A549 (cell line): ENCODE results near the gene ANTXR1. TPM values are rescaled to one million over a fixed set of nuclear protein-coding genes. Genes with fewer than 3 reads are reported as not detected.
"Not testable (repeated sequence)": the region's sequence is repeated elsewhere in the genome, so short reads cannot be mapped to it uniquely, and the experiment has no call there.

Experiments
- ATAC-seq, 2 experiments: fragments of 200-7000 bp in 1 of 2; fragments of >200 bp in 1 of 2; cut with Nextera tagmentation in 1 of 2; cut with Tn5 transposase in 1 of 2; 3 replicates each; pipeline versions ENCODE4 v1.8.0 to v1.9.1; 2018 to 2020; ENCODE audit warnings: mild to moderate bottlenecking in 1 of 2, moderate library complexity in 1 of 2
- CTCF ChIA-PET: fragments of 300-600 bp; sonication (Branson Sonifier 250); formaldehyde crosslinking; extraction: SDS; loops from one replicate; lab custom pipeline; 2021; ENCODE audit warnings: antibody characterized with exemption, inconsistent platforms; lab: Yijun Ruan, JAX
- POLR2A ChIA-PET: fragments of 350-600 bp; formaldehyde crosslinking; extraction: SDS; loops from one replicate; lab custom pipeline; 2021; ENCODE audit warnings: antibody characterized with exemption, inconsistent platforms; lab: Yijun Ruan, JAX
- DNase-seq, 2 experiments: peaks; one replicate each; pipeline versions ENCODE4 v3.0.0 to v3.0.0-alpha.2; 2011 to 2016; ENCODE audit warnings: low read depth in 1 of 2, low spot score in 1 of 2
- FAIRE-seq: peaks from 2 replicates; lab custom pipeline; 2011; peaks lifted over from hg19 to GRCh38; lab: Jason Lieb, UNC
- H3K27ac ChIP-seq, 2 experiments: fragments of >200 bp; sonication (Bioruptor Twin); formaldehyde crosslinking; 3 replicates each; pipeline ENCODE4 v1.5.1; 2016 to 2017
- H3K4me1 ChIP-seq: fragments of >200 bp; sonication (Bioruptor Twin); formaldehyde crosslinking; 3 replicates; pipeline ENCODE4 v1.6.1; 2016
- H3K4me2 ChIP-seq: fragments of >200 bp; sonication (Bioruptor Twin); formaldehyde crosslinking; 3 replicates; pipeline ENCODE4 v1.6.1; 2016
- H3K4me3 ChIP-seq: fragments of >200 bp; sonication (Bioruptor Twin); formaldehyde crosslinking; 3 replicates; pipeline ENCODE4 v1.5.1; 2016
- H3K9me3 ChIP-seq: fragments of >200 bp; sonication (Bioruptor Twin); formaldehyde crosslinking; 3 replicates; pipeline ENCODE4 v1.6.1; 2016
- BCL3 ChIP-seq: fragments of >200 bp; sonication (Bioruptor Twin); formaldehyde crosslinking; IDR thresholded peaks from 3 replicates; pipeline ENCODE4 v1.6.1; 2016
- CBX2 ChIP-seq: fragments of 200-600 bp; sonication (generic); IDR thresholded peaks from 2 replicates; pipeline ENCODE4 v1.6.1; 2016; ENCODE audit warnings: low read depth, mild to moderate bottlenecking, borderline replicate concordance
- CHD4 ChIP-seq: fragments of 200-600 bp; sonication (generic); IDR thresholded peaks from 2 replicates; pipeline ENCODE4 v1.6.1; 2016; ENCODE audit warnings: antibody characterized with exemption, mild to moderate bottlenecking, borderline replicate concordance
- EHMT2 ChIP-seq: fragments of 200-600 bp; sonication (generic); IDR thresholded peaks from 2 replicates; pipeline ENCODE4 v1.6.1; 2016; ENCODE audit warnings: antibody characterized with exemption, low read depth, mild to moderate bottlenecking, moderate library complexity
- EP300 ChIP-seq, 2 experiments: fragments of >200 bp; sonication (Bioruptor Twin); formaldehyde crosslinking; IDR thresholded peaks; 2 replicates in 1 of 2; 3 replicates in 1 of 2; pipeline ENCODE4 v1.6.1; 2016 to 2017
- HOXB5 ChIP-seq: fragments of 250-450 bp; sonication (Bioruptor Pico); IDR thresholded peaks from 2 replicates; pipeline ENCODE4 v1.5.0; 2020; ENCODE audit warnings: mild to moderate bottlenecking, moderate library complexity
- JUN ChIP-seq, 2 experiments: fragments of >200 bp; sonication (Bioruptor Twin); formaldehyde crosslinking; IDR thresholded peaks; 2 replicates in 1 of 2; 3 replicates in 1 of 2; pipeline ENCODE4 v1.6.1; 2016 to 2017
- KDM1A ChIP-seq: fragments of 200-600 bp; sonication (generic); IDR thresholded peaks from 2 replicates; pipeline ENCODE4 v1.6.1; 2016; ENCODE audit warnings: low read depth, mild to moderate bottlenecking
- KDM5A ChIP-seq: fragments of 200-600 bp; sonication (generic); IDR thresholded peaks from 2 replicates; pipeline ENCODE4 v1.6.1; 2016; ENCODE audit warnings: antibody characterized with exemption, mild to moderate bottlenecking
- MAFK ChIP-seq: fragments of 450-650 bp; IDR thresholded peaks from 2 replicates; pipeline ENCODE4 v1.6.1; 2014; ENCODE audit not compliant: partially characterized antibody
- MAX ChIP-seq: IDR thresholded peaks from 2 replicates; pipeline ENCODE4 v1.6.1; 2012
- MYC ChIP-seq: IDR thresholded peaks from 2 replicates; pipeline ENCODE4 v1.6.1; 2012; ENCODE audit warnings: mild to moderate bottlenecking, inconsistent platforms, low read length, improper control_type of control experiment, borderline replicate concordance
- NFE2L2 ChIP-seq: fragments of 150-350 bp; conservative IDR thresholded peaks from 2 replicates; pipeline ENCODE4 v1.6.1; 2014; ENCODE audit warnings: low read length
- NPAS2 ChIP-seq: fragments of 250-450 bp; sonication (Bioruptor Pico); IDR thresholded peaks from 2 replicates; pipeline ENCODE4 v1.8.0; 2022; ENCODE audit warnings: mild to moderate bottlenecking, moderate library complexity, borderline replicate concordance
- NR3C1 ChIP-seq: fragments of >200 bp; sonication (Bioruptor Twin); formaldehyde crosslinking; IDR thresholded peaks from 3 replicates; pipeline ENCODE4 v1.6.1; 2017
- PHF8 ChIP-seq: fragments of 200-600 bp; sonication (generic); IDR thresholded peaks from 2 replicates; pipeline ENCODE4 v1.6.1; 2016; ENCODE audit warnings: low read depth, mild to moderate bottlenecking, antibody characterized with exemption, moderate library complexity, borderline replicate concordance
- RARB ChIP-seq: fragments of 250-450 bp; sonication (Bioruptor Pico); IDR thresholded peaks from 2 replicates; pipeline ENCODE4 v1.8.0; 2021; ENCODE audit warnings: mild to moderate bottlenecking, moderate library complexity
- SREBF2 ChIP-seq: fragments of 450-650 bp; IDR thresholded peaks from 2 replicates; pipeline ENCODE4 v1.6.1; 2014; ENCODE audit warnings: mild to moderate bottlenecking, moderate library complexity
- TFCP2L1 ChIP-seq: fragments of 250-450 bp; sonication (Bioruptor Pico); IDR thresholded peaks from 2 replicates; pipeline ENCODE4 v1.5.0; 2021; ENCODE audit warnings: mild to moderate bottlenecking
- USF2 ChIP-seq: fragments of 450-650 bp; IDR thresholded peaks from 2 replicates; pipeline ENCODE4 v1.6.1; 2014; ENCODE audit warnings: antibody characterized with exemption
- ZFP36 ChIP-seq: fragments of 450-650 bp; IDR thresholded peaks from 2 replicates; pipeline ENCODE4 v1.6.1; 2014; ENCODE audit warnings: borderline replicate concordance; ENCODE audit not compliant: partially characterized antibody
- ZSCAN20 ChIP-seq: fragments of 250-450 bp; sonication (Bioruptor Pico); IDR thresholded peaks from 2 replicates; pipeline ENCODE4 v1.8.0; 2022; ENCODE audit warnings: mild to moderate bottlenecking, moderate library complexity
- WGBS: methylation state at CpG from one replicate; pipeline ENCODE4 v1.1.6; 2017; ENCODE audit errors: missing lambda C conversion rate; 5-methylcytosine and 5-hydroxymethylcytosine counted together
- polyA plus RNA-seq, 4 experiments: library from polyadenylated mRNA; depleted of rRNA in 3 of 4; stranded (reverse); fragments of >200 nt; fragmentation: RNase III in 1 of 4; extraction: RNeasy Plus Mini Kit Qiagen cat#74134 plus additional on column Dnase treatment in 1 of 4; gene quantifications; 2 replicates in 3 of 4; 3 replicates in 1 of 4; pipeline ENCODE4 v1.2.3, GENCODE V29; 2011 to 2017

ANTXR1 gene
- polyA plus RNA-seq, 2 of the 4 experiments (the other 2 are of a cell fraction), result 161 to 194 TPM

- H3K4me3 ChIP-seq, H3K4me2 ChIP-seq, FAIRE-seq, POLR2A ChIA-PET, H3K4me1 ChIP-seq, ATAC-seq, H3K27ac ChIP-seq, DNase-seq, H3K9me3 ChIP-seq: not testable (repeated sequence)
- CTCF ChIA-PET, result interaction anchor here (0.6 to 2.0 kb wide), 5 partner anchors 21 to 768 kb away, joined by 3 to 4 read pairs (median 3); no protein-coding TSS in a partner anchor
- WGBS, result 91% methylated on average over 1 of the region's 1 CpG
- peak; percentile 88; the same call in 1 of the 2 replicates for TF ChIP-seq KDM1A
Observed at GRCh38 chr2:69230946-69231345, 218.0 kb downstream of the ANTXR1 start.

- Histone ChIP-seq H3K9me3 (no peaks in the 10 kb centered on the region), H3K27ac (peak overlapping the region in 1 of 2 experiments; percentile 20; a peak in 1 of 6 replicates), H3K4me3 (no peak overlapping the region)
- DNase-seq, result no peak
- TF ChIP-seq RARB (CRISPR knock-in tag), result no peak
- 0 out of 2 replicates have a peak, but pooled peaks have one; percentile 60 for TF ChIP-seq EHMT2
- TF ChIP-seq, all 56 proteins: peak for 1
- no peak for ATAC-seq
- Histone ChIP-seq H3K4me1 (no peaks in the 10 kb centered on the region), H3K4me2 (no peak overlapping the region)
- WGBS, result 65% methylated on average over 6 of the region's 6 CpGs
- CTCF ChIA-PET, result interaction anchor here (0.8 to 2.0 kb wide), 2 partner anchors 75 to 768 kb away, joined by 3 to 4 read pairs; no protein-coding TSS in a partner anchor
- FAIRE-seq, result no peak
- POLR2A ChIA-PET, result no interaction called here
Observed at GRCh38 chr2:69231612-69232277, 218.8 kb downstream of the ANTXR1 start.

GRCh38 chr2:69235835-69236234 is 222.9 kb downstream of the ANTXR1 start:
- not testable (repeated sequence) for DNase-seq, ATAC-seq
- WGBS, result 93% methylated on average over 4 of the region's 4 CpGs

GRCh38 chr2:69237070-69237670 is 224.2 kb downstream of the ANTXR1 start:
- DNase-seq, result no peak
- CTCF ChIA-PET, result no interaction called here
- Histone ChIP-seq H3K4me1 (no peaks in the 10 kb centered on the region), H3K27ac (no peak overlapping the region), H3K9me3 (no peaks in the 10 kb centered on the region), H3K4me3 (no peak overlapping the region), H3K4me2 (no peak overlapping the region)
- ATAC-seq, result no peak
- WGBS, result 87% methylated on average over 6 of the region's 6 CpGs
- no peak for TF ChIP-seq CBX2
- TF ChIP-seq NFE2L2, result no peak
- no peak for TF ChIP-seq KDM1A
- TF ChIP-seq NPAS2 (CRISPR knock-in tag), result no peak
- TF ChIP-seq MAX, result no peak
- TF ChIP-seq JUN (IDR thresholded peaks at IDR 0.05), result no peak
- no peak for TF ChIP-seq KDM5A
- TF ChIP-seq MYC, result no peak
- TF ChIP-seq EP300 (IDR thresholded peaks at IDR 0.05), result no peak
- no peak for TF ChIP-seq SREBF2
- no peak for TF ChIP-seq MAFK
- no peak for TF ChIP-seq CHD4
- TF ChIP-seq NR3C1, result no peak
- no peak for TF ChIP-seq PHF8
- no peak for TF ChIP-seq ZSCAN20 (CRISPR knock-in tag)
- TF ChIP-seq USF2, result no peak
- TF ChIP-seq HOXB5 (CRISPR knock-in tag), result no peak
- no peak for TF ChIP-seq ZFP36
- no peak for TF ChIP-seq TFCP2L1
- no peak for TF ChIP-seq BCL3
- TF ChIP-seq, all 56 proteins: peak for 0
- no peak for FAIRE-seq
- POLR2A ChIA-PET, result no interaction called here

More at GRCh38 chr2:69235835-69236234, 222.9 kb downstream of the ANTXR1 start:
- H3K4me2 ChIP-seq, H3K4me1 ChIP-seq, POLR2A ChIA-PET, H3K4me3 ChIP-seq, FAIRE-seq, H3K9me3 ChIP-seq, H3K27ac ChIP-seq: not testable (repeated sequence)
- CTCF ChIA-PET, result interaction anchor here (0.6 to 1.2 kb wide), 2 partner anchors 16 to 773 kb away, joined by 3 read pairs; no protein-coding TSS in a partner anchor
